ENCODE data around the gene TNFRSF1B.

DNA sequence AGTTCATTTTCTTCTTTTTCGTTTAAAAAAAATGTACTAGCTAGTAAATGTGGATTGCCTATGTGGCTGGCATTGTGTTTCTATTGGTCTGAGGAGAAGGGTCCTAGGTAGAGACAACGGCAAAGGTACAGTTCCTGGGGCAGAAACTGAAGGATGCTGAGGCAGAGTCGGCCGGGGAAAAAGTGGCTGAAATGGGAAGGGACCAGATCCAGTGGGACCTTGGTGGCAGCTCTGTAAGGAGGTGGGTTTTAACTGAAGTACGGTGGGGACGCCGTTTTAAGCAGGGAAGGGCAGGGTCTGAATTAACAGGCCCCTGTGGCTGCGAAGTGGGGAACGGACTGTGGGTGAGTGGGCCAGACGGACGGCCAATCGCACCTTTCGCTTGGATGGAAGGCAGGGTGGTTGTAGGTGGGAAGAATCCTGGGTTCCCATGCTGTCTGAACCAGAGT is 62.6 kb downstream of the TNFRSF1B start:
- TF ChIP-seq POLR2AphosphoS5 (IDR thresholded peaks at IDR 0.05; ENCODE audit: low read depth) (no peak), EZH2 (IDR thresholded peaks at IDR 0.05; ENCODE audit: low read depth, unreplicated experiment) (no peak), EZH2phosphoT487 (IDR thresholded peaks at IDR 0.05; ENCODE audit: unreplicated experiment) (no peak), STAT1 (IDR thresholded peaks at IDR 0.05; ENCODE audit: unreplicated experiment) (no peak), ZNF331 (CRISPR knock-in tag; IDR thresholded peaks at IDR 0.05; ENCODE audit: low read depth) (no peak), CREB1 (CRISPR knock-in tag; IDR thresholded peaks at IDR 0.05; ENCODE audit: low read depth) (no peak), JUNB (IDR thresholded peaks at IDR 0.05; ENCODE audit: unreplicated experiment) (no peak)
- TF ChIP-seq, protein P1, sequence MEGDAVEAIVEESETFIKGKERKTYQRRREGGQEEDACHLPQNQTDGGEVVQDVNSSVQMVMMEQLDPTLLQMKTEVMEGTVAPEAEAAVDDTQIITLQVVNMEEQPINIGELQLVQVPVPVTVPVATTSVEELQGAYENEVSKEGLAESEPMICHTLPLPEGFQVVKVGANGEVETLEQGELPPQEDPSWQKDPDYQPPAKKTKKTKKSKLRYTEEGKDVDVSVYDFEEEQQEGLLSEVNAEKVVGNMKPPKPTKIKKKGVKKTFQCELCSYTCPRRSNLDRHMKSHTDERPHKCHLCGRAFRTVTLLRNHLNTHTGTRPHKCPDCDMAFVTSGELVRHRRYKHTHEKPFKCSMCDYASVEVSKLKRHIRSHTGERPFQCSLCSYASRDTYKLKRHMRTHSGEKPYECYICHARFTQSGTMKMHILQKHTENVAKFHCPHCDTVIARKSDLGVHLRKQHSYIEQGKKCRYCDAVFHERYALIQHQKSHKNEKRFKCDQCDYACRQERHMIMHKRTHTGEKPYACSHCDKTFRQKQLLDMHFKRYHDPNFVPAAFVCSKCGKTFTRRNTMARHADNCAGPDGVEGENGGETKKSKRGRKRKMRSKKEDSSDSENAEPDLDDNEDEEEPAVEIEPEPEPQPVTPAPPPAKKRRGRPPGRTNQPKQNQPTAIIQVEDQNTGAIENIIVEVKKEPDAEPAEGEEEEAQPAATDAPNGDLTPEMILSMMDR (conservative IDR thresholded peaks at IDR 0.05; ENCODE audit: low read depth in 2 of 2) = no peak
- TF ChIP-seq, protein P2, sequence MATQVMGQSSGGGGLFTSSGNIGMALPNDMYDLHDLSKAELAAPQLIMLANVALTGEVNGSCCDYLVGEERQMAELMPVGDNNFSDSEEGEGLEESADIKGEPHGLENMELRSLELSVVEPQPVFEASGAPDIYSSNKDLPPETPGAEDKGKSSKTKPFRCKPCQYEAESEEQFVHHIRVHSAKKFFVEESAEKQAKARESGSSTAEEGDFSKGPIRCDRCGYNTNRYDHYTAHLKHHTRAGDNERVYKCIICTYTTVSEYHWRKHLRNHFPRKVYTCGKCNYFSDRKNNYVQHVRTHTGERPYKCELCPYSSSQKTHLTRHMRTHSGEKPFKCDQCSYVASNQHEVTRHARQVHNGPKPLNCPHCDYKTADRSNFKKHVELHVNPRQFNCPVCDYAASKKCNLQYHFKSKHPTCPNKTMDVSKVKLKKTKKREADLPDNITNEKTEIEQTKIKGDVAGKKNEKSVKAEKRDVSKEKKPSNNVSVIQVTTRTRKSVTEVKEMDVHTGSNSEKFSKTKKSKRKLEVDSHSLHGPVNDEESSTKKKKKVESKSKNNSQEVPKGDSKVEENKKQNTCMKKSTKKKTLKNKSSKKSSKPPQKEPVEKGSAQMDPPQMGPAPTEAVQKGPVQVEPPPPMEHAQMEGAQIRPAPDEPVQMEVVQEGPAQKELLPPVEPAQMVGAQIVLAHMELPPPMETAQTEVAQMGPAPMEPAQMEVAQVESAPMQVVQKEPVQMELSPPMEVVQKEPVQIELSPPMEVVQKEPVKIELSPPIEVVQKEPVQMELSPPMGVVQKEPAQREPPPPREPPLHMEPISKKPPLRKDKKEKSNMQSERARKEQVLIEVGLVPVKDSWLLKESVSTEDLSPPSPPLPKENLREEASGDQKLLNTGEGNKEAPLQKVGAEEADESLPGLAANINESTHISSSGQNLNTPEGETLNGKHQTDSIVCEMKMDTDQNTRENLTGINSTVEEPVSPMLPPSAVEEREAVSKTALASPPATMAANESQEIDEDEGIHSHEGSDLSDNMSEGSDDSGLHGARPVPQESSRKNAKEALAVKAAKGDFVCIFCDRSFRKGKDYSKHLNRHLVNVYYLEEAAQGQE (IDR thresholded peaks at IDR 0.05; ENCODE audit: unreplicated experiment) = no peak
- TF ChIP-seq, protein P3, sequence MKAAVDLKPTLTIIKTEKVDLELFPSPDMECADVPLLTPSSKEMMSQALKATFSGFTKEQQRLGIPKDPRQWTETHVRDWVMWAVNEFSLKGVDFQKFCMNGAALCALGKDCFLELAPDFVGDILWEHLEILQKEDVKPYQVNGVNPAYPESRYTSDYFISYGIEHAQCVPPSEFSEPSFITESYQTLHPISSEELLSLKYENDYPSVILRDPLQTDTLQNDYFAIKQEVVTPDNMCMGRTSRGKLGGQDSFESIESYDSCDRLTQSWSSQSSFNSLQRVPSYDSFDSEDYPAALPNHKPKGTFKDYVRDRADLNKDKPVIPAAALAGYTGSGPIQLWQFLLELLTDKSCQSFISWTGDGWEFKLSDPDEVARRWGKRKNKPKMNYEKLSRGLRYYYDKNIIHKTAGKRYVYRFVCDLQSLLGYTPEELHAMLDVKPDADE (IDR thresholded peaks at IDR 0.05) = no peak

Data from GM23338 (cell line).